ENCODE data around the gene CELF4.

The CELF4 gene

DNA sequence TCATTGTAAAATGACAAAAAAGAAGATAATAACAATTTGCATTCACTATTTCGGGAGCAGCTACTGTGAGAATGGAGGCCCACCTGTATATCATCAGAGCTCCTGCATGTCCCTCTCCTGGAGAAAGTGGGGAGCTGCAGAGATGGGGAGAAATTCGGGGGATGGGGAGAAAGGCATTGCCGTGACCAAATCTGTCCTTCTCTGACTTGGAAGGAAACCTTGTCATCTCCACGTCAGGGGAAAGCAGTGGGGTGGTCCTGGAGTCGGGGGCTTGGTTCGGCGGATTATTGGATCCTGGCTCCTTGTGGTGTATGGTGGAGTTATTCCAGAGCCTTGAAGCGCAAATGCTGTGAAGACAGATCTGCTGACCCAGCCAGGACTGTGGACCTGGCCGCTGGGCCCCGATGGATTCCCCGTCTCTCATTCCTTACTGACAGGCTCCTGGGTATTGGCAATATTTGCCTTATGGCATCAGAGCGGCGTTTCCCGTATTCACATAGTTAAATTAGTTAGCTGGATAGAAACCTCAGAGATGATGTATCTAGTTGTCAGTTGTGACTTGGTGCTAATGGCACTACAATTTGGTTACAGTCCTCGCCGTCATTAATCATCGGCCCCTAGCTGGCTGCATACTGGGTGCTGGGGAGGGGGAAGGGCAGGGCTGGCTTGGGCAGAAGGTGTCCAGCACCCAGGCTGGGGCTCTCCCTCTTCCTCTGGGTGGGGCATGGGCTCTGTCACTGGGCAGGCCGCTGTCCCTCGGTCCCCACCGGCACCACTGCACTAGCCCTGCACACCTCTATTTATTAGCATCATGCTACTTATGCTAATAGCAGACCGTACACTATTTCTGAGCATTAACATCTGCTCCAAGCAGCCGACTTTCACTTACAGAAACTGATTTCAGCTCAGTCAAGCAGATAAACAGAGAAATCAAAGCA lies 31.7 kb downstream of the CELF4 start:
- no peak overlapping the region for H3K27ac Mint-ChIP-seq
- H3K9me3 Mint-ChIP-seq, result no peaks in the 10 kb centered on the region
- DNase-seq (no peak), ATAC-seq (no peak)
- H3K4me1 Mint-ChIP-seq, result no peaks in the 10 kb centered on the region
- H3K36me3 Mint-ChIP-seq (ENCODE audit: low read depth), result no peaks in the 10 kb centered on the region
- no peak overlapping the region for H3K4me3 Mint-ChIP-seq
- peaks cover 14% of the 10 kb centered on the region for H3K27me3 Mint-ChIP-seq

DNA sequence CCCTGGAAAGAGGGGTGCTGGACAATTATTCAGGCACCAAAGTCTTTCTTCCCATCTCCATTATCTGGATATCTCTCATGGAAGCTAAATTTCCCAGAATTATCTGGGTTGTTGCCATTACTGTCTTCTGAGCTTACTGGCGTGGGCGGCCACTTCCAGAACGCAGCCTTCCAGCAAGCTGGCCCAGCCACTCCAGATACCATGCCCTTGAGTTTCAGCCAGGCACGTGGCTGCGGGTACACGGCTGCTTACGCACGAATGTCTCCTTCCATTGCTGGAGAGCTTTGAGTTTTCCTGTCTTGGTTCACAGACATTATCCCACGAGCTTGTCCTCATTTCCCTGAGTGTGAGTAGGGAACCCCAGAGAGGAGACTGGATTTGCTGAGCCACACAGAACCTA lies 32.7 kb downstream of the CELF4 start:
- H3K36me3 Mint-ChIP-seq (ENCODE audit: low read depth), result no peaks in the 10 kb centered on the region
- no peak for ATAC-seq
- no peak for DNase-seq

DNA sequence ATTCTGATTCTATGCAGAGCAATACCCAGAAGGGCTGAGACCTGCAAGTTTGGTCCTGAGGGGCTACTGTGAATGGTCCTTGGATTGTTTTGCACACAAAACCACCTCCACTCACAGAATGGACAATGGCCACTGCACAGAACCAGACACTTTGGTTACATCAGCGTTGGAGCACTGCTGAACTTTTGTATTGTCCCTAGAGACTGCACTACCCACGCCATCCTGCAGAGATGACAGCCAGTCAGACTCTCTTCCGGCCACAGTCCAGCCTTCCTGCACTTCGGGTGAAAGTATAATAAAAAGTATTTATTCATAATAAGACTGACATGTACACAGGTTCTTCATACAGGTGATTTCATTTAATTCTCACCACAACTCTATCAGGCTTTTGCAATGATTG lies 35.7 kb downstream of the CELF4 start:
- H3K27ac Mint-ChIP-seq, result no peak overlapping the region
- peaks cover 22% of the 10 kb centered on the region for H3K27me3 Mint-ChIP-seq
- H3K36me3 Mint-ChIP-seq (ENCODE audit: low read depth), result no peaks in the 10 kb centered on the region
- H3K4me1 Mint-ChIP-seq, result no peaks in the 10 kb centered on the region
- no peak for DNase-seq
- H3K9me3 Mint-ChIP-seq, result no peaks in the 10 kb centered on the region
- H3K4me3 Mint-ChIP-seq, result no peak overlapping the region
- ATAC-seq, result no peak

More for the DNA sequence above, 32.7 kb downstream of the CELF4 start:
- Mint-ChIP-seq H3K27me3 (peaks cover 7% of the 10 kb centered on the region), H3K4me1 (no peaks in the 10 kb centered on the region), H3K9me3 (no peaks in the 10 kb centered on the region), H3K27ac (no peak overlapping the region), H3K4me3 (no peak overlapping the region)

DNA sequence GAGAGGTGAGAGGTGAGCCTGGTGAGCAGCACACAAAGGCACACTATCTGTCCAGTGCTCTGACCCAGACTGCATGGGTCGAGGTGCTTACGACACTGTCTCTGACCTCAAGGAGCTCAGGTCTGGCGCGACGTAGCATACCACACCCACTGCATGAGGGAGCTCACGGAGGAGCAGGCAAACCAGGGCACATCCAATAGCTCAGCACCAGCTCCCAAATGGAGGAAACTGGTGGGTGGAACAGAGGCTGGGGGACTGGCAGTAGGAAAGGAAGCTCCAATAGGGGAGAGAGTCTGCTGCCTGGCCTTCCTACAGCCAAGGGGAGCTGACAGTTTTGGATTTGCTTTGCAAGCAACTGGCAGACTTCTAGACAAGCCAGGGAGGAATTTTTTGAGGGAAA lies 36.3 kb downstream of the CELF4 start:
- Mint-ChIP-seq H3K27ac (no peak overlapping the region), H3K27me3 (peaks cover 25% of the 10 kb centered on the region), H3K36me3 (ENCODE audit: low read depth) (no peaks in the 10 kb centered on the region), H3K4me3 (no peak overlapping the region), H3K4me1 (no peaks in the 10 kb centered on the region), H3K9me3 (no peaks in the 10 kb centered on the region)
- DNase-seq, result no peak
- no peak for ATAC-seq

DNA sequence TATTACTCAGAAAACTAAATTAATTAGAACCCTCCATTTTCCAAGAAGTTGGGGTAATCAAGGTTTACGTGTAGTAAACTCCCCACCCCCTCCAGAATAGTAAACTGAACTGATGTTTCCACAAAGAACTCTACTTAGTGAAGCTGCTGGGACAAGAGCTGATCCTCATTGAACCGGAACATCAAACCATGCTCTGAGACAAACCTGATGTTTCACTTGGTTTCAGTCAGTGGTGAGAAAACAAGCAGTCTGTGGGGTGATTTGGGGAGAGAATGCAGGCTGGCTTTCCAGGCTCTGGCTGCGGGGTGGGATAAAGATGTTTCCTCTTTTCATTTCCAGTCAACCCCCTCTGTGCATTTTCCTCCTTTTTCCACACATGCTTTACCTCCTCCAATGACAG lies 38.2 kb downstream of the CELF4 start:
- ATAC-seq (no peak), DNase-seq (no peak)
- H3K27me3 Mint-ChIP-seq, result peaks cover 41% of the 10 kb centered on the region
- no peaks in the 10 kb centered on the region for H3K4me1 Mint-ChIP-seq
- no peaks in the 10 kb centered on the region for H3K36me3 Mint-ChIP-seq (ENCODE audit: low read depth)
- no peak overlapping the region for H3K27ac Mint-ChIP-seq
- no peaks in the 10 kb centered on the region for H3K9me3 Mint-ChIP-seq
- H3K4me3 Mint-ChIP-seq, result no peak overlapping the region

DNA sequence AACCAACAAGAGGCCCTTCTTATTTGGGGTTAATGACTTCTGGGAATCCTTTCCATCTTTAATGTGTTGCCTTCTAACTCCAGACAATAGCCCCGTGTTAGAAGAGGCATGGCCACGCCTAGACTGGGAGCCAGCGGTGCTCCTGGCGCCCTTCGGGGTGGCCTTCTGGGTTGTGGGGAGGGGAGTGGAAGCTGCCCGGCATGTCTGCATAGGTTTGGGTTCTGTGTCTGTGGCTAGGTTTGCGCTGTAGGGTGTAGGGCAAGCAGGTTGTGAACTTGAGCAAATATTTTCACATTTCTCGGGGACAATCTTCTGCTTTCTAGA lies 40.4 kb downstream of the CELF4 start:
- Mint-ChIP-seq H3K4me1 (no peaks in the 10 kb centered on the region), H3K27me3 (peaks cover 44% of the 10 kb centered on the region)

DNA sequence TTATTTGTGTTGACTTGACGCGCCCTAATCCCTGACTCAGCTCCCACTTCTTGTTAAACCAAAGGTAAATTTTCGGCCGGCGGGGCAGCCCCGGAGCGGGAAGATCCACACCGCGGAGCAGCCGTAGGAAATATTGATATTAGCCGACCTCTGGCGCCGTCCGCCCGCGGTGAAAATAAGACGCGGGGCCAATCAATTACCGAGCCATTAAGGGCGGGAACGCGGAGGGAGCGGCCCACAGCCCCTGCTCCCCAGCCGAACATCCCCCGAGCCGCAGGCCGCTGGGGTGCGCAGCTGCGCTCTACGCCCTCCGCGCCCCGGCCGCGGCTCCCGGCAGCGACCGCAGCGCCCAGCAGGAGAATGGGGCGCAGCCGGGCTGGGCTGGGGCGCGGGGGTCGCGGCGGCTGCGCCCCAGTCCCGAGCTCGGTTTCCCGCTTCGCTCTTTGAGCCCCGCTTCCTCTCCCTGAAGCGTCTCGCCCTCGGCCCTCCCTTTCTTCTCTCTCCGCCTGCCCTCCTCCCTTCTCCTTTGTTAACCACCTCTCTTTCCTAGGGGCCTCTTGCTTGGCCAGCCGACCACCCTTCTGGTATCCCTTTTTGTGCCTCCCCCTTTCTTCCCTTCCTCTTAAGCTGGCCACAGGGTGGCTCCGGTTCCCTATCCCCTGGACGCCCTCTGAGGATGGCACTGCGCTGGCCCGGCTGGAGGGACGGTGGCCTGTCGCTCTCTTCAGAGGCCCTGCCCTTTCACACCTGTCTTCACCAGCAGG lies 40.9 kb downstream of the CELF4 start:
- DNase-seq, result no peak
- H3K4me3 Mint-ChIP-seq, result no peak overlapping the region
- H3K27ac Mint-ChIP-seq, result no peak overlapping the region
- H3K4me1 Mint-ChIP-seq, result no peaks in the 10 kb centered on the region
- ATAC-seq, result no peak
- H3K36me3 Mint-ChIP-seq (ENCODE audit: low read depth), result no peaks in the 10 kb centered on the region
- H3K27me3 Mint-ChIP-seq, result peaks cover 45% of the 10 kb centered on the region
- no peaks in the 10 kb centered on the region for H3K9me3 Mint-ChIP-seq

More for the DNA sequence above, 40.4 kb downstream of the CELF4 start:
- DNase-seq (no peak), ATAC-seq (no peak)
- Mint-ChIP-seq H3K36me3 (ENCODE audit: low read depth) (no peaks in the 10 kb centered on the region), H3K27ac (no peak overlapping the region), H3K9me3 (no peaks in the 10 kb centered on the region), H3K4me3 (no peak overlapping the region)

DNA sequence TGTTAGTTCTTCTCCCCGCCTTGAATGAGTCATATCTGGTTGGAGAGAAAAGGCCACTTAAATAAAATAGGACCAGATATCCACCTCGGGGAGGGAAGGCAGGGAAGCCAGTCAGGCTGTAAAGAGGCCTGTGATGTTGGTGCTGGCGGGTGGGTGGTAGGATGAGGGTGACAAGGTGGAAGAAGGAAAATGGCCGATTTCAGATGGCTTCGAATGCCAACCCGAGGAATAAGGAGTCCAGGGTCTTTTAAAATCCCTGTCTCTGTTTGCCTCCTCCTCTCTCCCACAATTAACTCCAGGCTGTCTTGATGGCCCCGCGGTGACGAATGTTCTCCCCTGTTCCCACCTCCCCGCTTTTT lies 41.5 kb downstream of the CELF4 start:
- no peaks in the 10 kb centered on the region for H3K9me3 Mint-ChIP-seq
- DNase-seq (no peak), ATAC-seq (no peak)
- H3K27me3 Mint-ChIP-seq, result peaks cover 46% of the 10 kb centered on the region
- H3K36me3 Mint-ChIP-seq (ENCODE audit: low read depth), result no peaks in the 10 kb centered on the region
- H3K4me1 Mint-ChIP-seq, result no peaks in the 10 kb centered on the region
- H3K4me3 Mint-ChIP-seq, result no peak overlapping the region
- H3K27ac Mint-ChIP-seq, result no peak overlapping the region

DNA sequence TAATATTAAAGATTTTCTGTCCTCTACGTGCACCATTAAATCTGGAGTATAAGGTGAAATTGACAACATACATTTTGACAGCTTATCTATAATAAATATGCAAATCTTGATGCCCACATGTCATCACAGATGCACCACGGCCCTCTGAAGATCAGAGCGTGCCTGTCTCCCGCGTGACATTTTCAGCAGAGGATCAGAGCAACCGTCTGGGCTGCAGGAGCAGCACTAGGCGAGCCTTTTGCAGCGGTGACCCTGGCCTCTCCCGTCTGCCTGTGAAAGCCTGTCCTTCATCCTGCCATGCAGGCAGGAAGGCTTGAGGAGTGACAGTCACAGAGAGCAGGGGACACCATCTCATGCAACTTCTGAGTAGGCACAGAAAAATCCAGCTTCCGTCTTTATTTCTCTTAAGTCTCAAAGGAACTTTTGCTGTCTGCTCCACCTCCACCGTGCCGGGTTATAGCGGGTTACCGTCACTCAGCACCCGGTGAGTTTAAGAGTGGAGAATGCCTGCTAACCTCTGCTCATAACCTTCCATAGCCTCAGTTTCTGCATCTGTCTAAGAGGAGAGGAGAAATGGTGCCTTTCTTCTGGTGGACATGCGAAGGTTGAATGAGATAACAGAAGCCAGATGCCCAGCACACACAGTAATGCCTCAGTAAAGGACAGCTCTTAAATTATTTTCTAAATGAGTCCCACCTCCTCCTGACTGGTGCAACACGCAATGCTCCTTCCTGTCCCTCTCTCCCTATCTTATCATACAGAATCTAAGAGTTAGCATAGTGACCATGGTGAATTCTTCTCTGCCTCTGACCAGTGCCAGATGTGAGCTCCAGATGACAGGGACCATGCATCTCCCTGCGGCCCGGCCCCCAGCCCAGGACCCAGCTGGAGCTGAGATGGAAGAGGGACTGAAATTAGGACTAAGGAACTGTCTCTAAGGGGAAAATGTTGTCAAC lies 43.8 kb downstream of the CELF4 start:
- H3K9me3 Mint-ChIP-seq, result no peaks in the 10 kb centered on the region
- no peaks in the 10 kb centered on the region for H3K4me1 Mint-ChIP-seq
- no peak overlapping the region for H3K4me3 Mint-ChIP-seq
- no peak for ATAC-seq
- no peak overlapping the region for H3K27ac Mint-ChIP-seq
- H3K36me3 Mint-ChIP-seq (ENCODE audit: low read depth), result no peaks in the 10 kb centered on the region
- peaks cover 41% of the 10 kb centered on the region for H3K27me3 Mint-ChIP-seq
- no peak for DNase-seq

DNA sequence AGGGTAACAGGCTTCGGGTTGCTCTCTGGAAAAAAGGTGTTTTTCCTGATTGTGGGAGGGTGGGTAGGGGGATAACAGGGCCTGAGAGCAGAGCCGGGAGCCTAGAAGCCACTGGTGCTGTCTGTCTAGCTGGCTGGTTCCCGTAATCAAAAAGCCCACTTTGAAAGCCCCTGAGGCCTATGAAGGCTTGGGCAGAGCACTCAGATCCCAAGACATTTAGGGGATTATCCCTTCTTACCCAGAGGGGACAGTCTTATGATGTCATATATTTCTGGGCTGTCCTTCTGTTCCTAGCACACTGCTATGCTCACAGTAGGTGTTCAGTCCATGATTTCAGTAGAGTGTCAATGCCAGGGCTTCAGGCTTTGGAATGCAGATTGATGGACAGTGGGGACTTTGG lies 45.1 kb downstream of the CELF4 start:
- Mint-ChIP-seq H3K27me3 (peaks cover 34% of the 10 kb centered on the region), H3K36me3 (ENCODE audit: low read depth) (no peaks in the 10 kb centered on the region), H3K9me3 (no peaks in the 10 kb centered on the region), H3K4me1 (no peaks in the 10 kb centered on the region), H3K27ac (no peak overlapping the region), H3K4me3 (no peak overlapping the region)
- no peak for DNase-seq
- no peak for ATAC-seq

DNA sequence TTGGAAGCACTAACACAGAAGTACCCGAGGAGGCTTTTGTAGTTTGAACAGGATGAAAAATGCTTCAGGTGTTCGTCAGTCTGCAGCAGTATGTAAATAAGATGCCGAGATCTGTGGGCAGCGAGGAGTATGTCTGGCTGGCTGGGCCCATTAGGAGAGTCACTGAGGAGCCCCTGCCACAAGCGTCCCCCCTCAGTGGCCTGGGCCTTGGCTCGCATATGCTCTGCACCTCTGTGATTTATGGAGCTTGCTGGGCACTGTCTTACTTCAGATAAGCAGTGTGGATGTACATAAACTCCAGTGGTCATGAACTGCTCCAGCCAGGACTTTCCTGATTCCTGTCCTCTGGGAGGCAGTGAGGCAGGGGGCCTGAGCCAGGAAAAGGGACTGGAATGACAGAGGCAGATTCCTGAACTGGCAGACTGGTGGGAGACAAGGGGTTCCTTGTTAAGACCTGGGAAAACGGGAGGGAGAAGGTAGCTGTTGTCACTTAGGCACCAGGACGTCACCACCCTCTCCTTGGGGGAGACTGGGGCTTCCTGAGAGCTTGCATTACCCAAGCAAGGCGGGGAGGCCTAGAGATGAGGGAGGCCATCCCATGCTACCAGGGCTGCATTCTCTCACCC lies 46.0 kb downstream of the CELF4 start:
- H3K4me1 Mint-ChIP-seq, result no peaks in the 10 kb centered on the region
- DNase-seq (no peak), ATAC-seq (no peak)
- H3K27ac Mint-ChIP-seq, result no peak overlapping the region
- no peak overlapping the region for H3K4me3 Mint-ChIP-seq
- H3K27me3 Mint-ChIP-seq, result peaks cover 27% of the 10 kb centered on the region
- no peaks in the 10 kb centered on the region for H3K9me3 Mint-ChIP-seq
- no peaks in the 10 kb centered on the region for H3K36me3 Mint-ChIP-seq (ENCODE audit: low read depth)

DNA sequence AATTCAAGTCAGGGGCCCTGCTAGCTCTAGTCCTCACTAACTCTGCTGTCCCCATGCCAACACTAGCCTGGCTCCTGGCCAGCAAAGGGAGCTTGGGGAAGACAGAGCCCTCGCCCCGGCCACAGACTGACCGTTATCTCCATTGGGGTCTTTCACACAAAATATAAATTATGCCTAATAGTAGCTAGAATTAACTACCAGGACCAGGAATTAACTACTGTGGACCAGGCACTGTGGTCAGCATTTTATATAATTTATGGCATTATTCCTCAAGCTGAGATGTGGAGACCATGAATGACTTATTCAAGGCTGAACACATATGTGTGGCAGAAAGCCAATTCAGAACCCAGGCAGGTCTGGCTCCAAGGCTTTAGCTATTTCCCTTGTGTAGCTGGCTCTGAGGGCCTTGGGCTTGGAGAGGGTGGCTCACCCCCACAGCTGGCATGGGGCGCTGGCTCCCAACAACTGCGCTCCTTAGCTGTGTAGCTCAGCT lies 49.2 kb downstream of the CELF4 start:
- no peak for ATAC-seq
- H3K36me3 Mint-ChIP-seq (ENCODE audit: low read depth), result no peaks in the 10 kb centered on the region
- no peak overlapping the region for H3K27ac Mint-ChIP-seq
- DNase-seq, result no peak
- H3K4me3 Mint-ChIP-seq, result no peak overlapping the region
- H3K4me1 Mint-ChIP-seq, result no peaks in the 10 kb centered on the region
- H3K27me3 Mint-ChIP-seq, result peaks cover 9% of the 10 kb centered on the region
- no peaks in the 10 kb centered on the region for H3K9me3 Mint-ChIP-seq

DNA sequence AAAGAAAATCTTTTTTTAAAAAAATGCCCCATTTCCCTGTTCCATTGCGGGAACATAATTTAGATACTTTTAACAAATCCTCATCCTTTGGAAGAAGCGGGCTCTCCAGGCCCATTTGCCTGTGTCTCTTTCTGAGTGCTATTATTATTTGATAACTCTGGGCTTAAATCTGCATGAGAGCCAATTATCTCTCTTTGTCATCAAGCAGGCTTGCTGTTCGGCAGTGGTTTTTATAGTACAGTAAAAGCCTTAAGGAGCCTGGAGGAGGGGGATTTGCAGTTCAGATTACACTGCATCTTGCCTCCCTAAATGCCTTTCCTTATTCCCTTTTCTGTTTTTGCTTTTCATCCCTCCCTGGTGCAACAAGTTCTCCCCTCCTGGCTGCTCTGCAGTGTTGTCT lies 50.6 kb downstream of the CELF4 start:
- no peak for ATAC-seq
- Mint-ChIP-seq H3K4me3 (no peak overlapping the region), H3K27ac (no peak overlapping the region), H3K4me1 (no peaks in the 10 kb centered on the region), H3K27me3 (peaks cover 9% of the 10 kb centered on the region), H3K36me3 (ENCODE audit: low read depth) (no peaks in the 10 kb centered on the region), H3K9me3 (peaks cover under 1% of the 10 kb centered on the region)
- DNase-seq, result no peak

DNA sequence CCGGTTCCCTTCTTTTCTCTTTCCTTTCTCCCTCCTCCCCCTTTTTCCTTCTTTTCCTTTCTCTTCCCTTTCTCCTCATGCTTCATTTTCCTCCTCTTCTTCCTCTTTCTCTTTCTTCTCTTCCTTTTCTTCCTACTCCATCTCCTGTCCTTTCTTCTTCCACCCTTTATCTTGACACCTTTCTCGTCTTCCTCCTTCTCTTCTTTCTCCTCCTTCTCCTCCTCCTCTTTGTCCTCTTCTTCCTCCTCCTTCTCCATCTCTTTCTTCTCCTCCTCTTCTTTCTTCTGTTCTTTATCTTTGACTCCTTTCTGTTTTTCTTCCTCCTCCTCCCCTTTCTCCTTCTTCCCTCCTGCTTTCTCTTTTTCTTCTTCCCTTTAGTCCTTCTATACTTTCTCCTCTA lies 53.2 kb downstream of the CELF4 start:
- Mint-ChIP-seq H3K4me3 (no peak overlapping the region), H3K27me3 (peaks cover 6% of the 10 kb centered on the region), H3K36me3 (ENCODE audit: low read depth) (no peaks in the 10 kb centered on the region), H3K27ac (no peak overlapping the region), H3K9me3 (peaks cover 5% of the 10 kb centered on the region), H3K4me1 (no peaks in the 10 kb centered on the region)
- ATAC-seq (no peak), DNase-seq (no peak)

Data from activated naive CD8-positive, alpha-beta T cell treated with anti-CD3 and anti-CD28 coated beads, Interleukin-2, amount 50 U/mL, for 24 hours (primary cell).